Glomerular visceral epithelial cell (primary cell): ENCODE measurements around the gene ANXA2.
A peak's percentile ranks its signal among the peaks of the same experiment; 100 is the strongest.

Source experiments
- DNase-seq: peaks from one replicate; pipeline ENCODE4 v3.0.0-alpha.2; 2016; ENCODE audit errors: extremely low spot score

ANXA2 gene

GRCh38 chr15:60370869-60371136 is 27.0 kb downstream of the ANXA2 start:
- no peak for DNase-seq

GRCh38 chr15:60370105-60370868 is 27.5 kb downstream of the ANXA2 start:
- DNase-seq, result peak; percentile 56

- DNase-seq, result no peak
Measured at GRCh38 chr15:60369696-60370095, 28.1 kb downstream of the ANXA2 start.

GRCh38 chr15:60364612-60364924 is 33.2 kb downstream of the ANXA2 start:
- no peak for DNase-seq

GRCh38 chr15:60363903-60364611 is 33.7 kb downstream of the ANXA2 start:
- DNase-seq, result no peak

- no peak for DNase-seq
Measured at GRCh38 chr15:60363087-60363549, 34.7 kb downstream of the ANXA2 start.

GRCh38 chr15:60362321-60363086 is 35.3 kb downstream of the ANXA2 start:
- no peak for DNase-seq

- peak; percentile 58 for DNase-seq
Measured at GRCh38 chr15:60359738-60360137, 38.0 kb downstream of the ANXA2 start.

- peak; percentile 48 for DNase-seq
Measured at GRCh38 chr15:60358935-60359682, 38.7 kb downstream of the ANXA2 start.

- no peak for DNase-seq
Measured at GRCh38 chr15:60356832-60357231, 41.0 kb downstream of the ANXA2 start.

- no peak for DNase-seq
Measured at GRCh38 chr15:60355148-60355857, 42.5 kb downstream of the ANXA2 start.

- DNase-seq, result no peak
Measured at GRCh38 chr15:60353245-60353920, 44.4 kb downstream of the ANXA2 start.

- DNase-seq, result no peak
Measured at GRCh38 chr15:60352525-60352924, 45.3 kb downstream of the ANXA2 start.

GRCh38 chr15:60351066-60351465 is 46.7 kb downstream of the ANXA2 start:
- DNase-seq, result peak; percentile 71

GRCh38 chr15:60350108-60350507 is 47.7 kb downstream of the ANXA2 start:
- no peak for DNase-seq

GRCh38 chr15:60349589-60349988 is 48.2 kb downstream of the ANXA2 start:
- no peak for DNase-seq

- DNase-seq, result no peak
Measured at GRCh38 chr15:60347480-60348049, 50.2 kb downstream of the ANXA2 start.

GRCh38 chr15:60346653-60347052 is 51.1 kb downstream of the ANXA2 start:
- DNase-seq, result no peak

GRCh38 chr15:60346077-60346476 is 51.7 kb downstream of the ANXA2 start:
- no peak for DNase-seq

- no peak for DNase-seq
Measured at GRCh38 chr15:60345598-60345997, 52.2 kb downstream of the ANXA2 start.

- no peak for DNase-seq
Measured at GRCh38 chr15:60344987-60345386, 52.8 kb downstream of the ANXA2 start.
